HCT116 (cell line): ENCODE results near the gene THADA. TPM values are rescaled to one million over a fixed set of nuclear protein-coding genes. Genes with fewer than 3 reads are reported as not detected.

Experiments
- ATAC-seq: fragments of 200-7000 bp; cut with Tn5 transposase; 2 replicates; pipeline ENCODE4 v1.9.1; 2020; ENCODE audit warnings: mild to moderate bottlenecking, moderate library complexity
- BruUV-seq: library from RNA; stranded (reverse); fragments of 400-500 nt; replicated peaks from 2 replicates; lab custom pipeline; 2021; lab: Mats Ljungman, UMichigan
- CTCF ChIA-PET: fragments of 300-600 bp; sonication (Branson Sonifier 250); formaldehyde crosslinking; loops from one replicate; lab custom pipeline; 2021; ENCODE audit warnings: antibody characterized with exemption; lab: Charles Lee
- POLR2A ChIA-PET: fragments of 300-600, 350-600 bp; sonication (Branson Sonifier 250); formaldehyde crosslinking; loops from one replicate; lab custom pipeline; 2021; ENCODE audit warnings: antibody characterized with exemption; lab: Charles Lee
- RAD21 ChIA-PET, 2 experiments: fragments of 300-600 bp; sonication (Branson Sonifier 250); formaldehyde crosslinking; loops; one replicate each; lab custom pipeline; 2023; ENCODE audit warnings: low total read pairs in 2 of 2; ENCODE audit not compliant: uncharacterized antibody in 2 of 2, unreplicated experiment in 2 of 2, low non-redundant PET in 1 of 2; lab: Charles Lee
- DNase-seq: peaks from one replicate; pipeline ENCODE4 v3.0.0-alpha.2; 2010; ENCODE audit warnings: low read depth, low spot score
- H2AFZ ChIP-seq: fragments of 200-600 bp; shearing (Covaris generic), sonication (generic); 2 replicates; pipeline ENCODE4 v1.6.1; 2017; ENCODE audit warnings: low read depth, mixed run types, mixed read lengths, antibody characterized with exemption, low read length; ENCODE audit not compliant: poor library complexity, severe bottlenecking
- H3K27ac ChIP-seq: 2 replicates; pipeline ENCODE4 v1.5.1; 2012; ENCODE audit warnings: low read depth, low read length
- H3K27me3 ChIP-seq: fragments of 200-600 bp; sonication (generic); 2 replicates; pipeline ENCODE4 v1.6.1; 2016; ENCODE audit warnings: mixed run types, low read length, mixed read lengths; ENCODE audit not compliant: insufficient read depth
- H3K36me3 ChIP-seq, 2 experiments: fragments of 200-500 bp in 1 of 2; fragments of 200-600 bp in 1 of 2; sonication (Bioruptor generic) in 1 of 2; sonication (generic) in 1 of 2; 2 replicates each; pipeline versions ENCODE4 v1.5.1 to v1.6.1; 2014 to 2016; ENCODE audit warnings: low read length in 2 of 2, inconsistent platforms in 1 of 2, mixed read lengths in 1 of 2, mixed run types in 1 of 2; ENCODE audit not compliant: insufficient read depth in 2 of 2, control insufficient read depth in 1 of 2
- H3K4me1 ChIP-seq, 2 experiments: fragments of 200-600 bp in 1 of 2; sonication (generic) in 1 of 2; 2 replicates each; pipeline versions ENCODE4 v1.5.1 to v1.6.1; 2012 to 2017; ENCODE audit warnings: low read length in 2 of 2, inconsistent platforms in 1 of 2, mild to moderate bottlenecking in 1 of 2, mixed read lengths in 1 of 2, mixed run types in 1 of 2, moderate library complexity in 1 of 2; ENCODE audit not compliant: insufficient read depth in 2 of 2, control insufficient read depth in 1 of 2
- H3K4me2 ChIP-seq: fragments of 200-600 bp; sonication (generic); 2 replicates; pipeline ENCODE4 v1.6.1; 2017; ENCODE audit warnings: mixed run types, low read length, mixed read lengths
- H3K4me3 ChIP-seq, 2 experiments: fragments of 200-600 bp in 1 of 2; sonication (generic) in 1 of 2; replicated peaks in 1 of 2; 2 replicates each; pipeline ENCODE4 v1.5.1; 2011 to 2016; ENCODE audit warnings: low read length in 2 of 2, control low read depth in 1 of 2, low read depth in 1 of 2, mild to moderate bottlenecking in 1 of 2, mixed read lengths in 1 of 2, mixed run types in 1 of 2
- H3K79me2 ChIP-seq: fragments of 200-600 bp; sonication (generic); 2 replicates; pipeline ENCODE4 v1.6.1; 2017; ENCODE audit warnings: mild to moderate bottlenecking, mixed run types, low read length, moderate library complexity, mixed read lengths; ENCODE audit not compliant: insufficient read depth
- H3K9ac ChIP-seq: fragments of 200-600 bp; sonication (generic); 2 replicates; pipeline ENCODE4 v1.6.1; 2016; ENCODE audit warnings: low read length, mixed read lengths
- H3K9me2 ChIP-seq: fragments of 200-600 bp; sonication (generic), shearing (Covaris generic); 2 replicates; pipeline ENCODE4 v1.6.1; 2017; ENCODE audit warnings: mixed run types, mild to moderate bottlenecking, moderate library complexity; ENCODE audit not compliant: insufficient read depth
- H3K9me3 ChIP-seq, 2 experiments: fragments of 200-500 bp in 1 of 2; fragments of 200-600 bp in 1 of 2; sonication (Bioruptor generic) in 1 of 2; sonication (generic) in 1 of 2; 2 replicates each; pipeline ENCODE4 v1.6.1; 2014 to 2017; ENCODE audit warnings: low read length in 2 of 2, mixed read lengths in 2 of 2, inconsistent platforms in 1 of 2, low read depth in 1 of 2, mild to moderate bottlenecking in 1 of 2, mixed run types in 1 of 2, moderate library complexity in 1 of 2; ENCODE audit not compliant: control insufficient read depth in 1 of 2, insufficient read depth in 1 of 2
- H4K20me1 ChIP-seq: fragments of 200-600 bp; sonication (generic), shearing (Covaris generic); 2 replicates; pipeline ENCODE4 v1.6.1; 2017; ENCODE audit warnings: mixed run types, mild to moderate bottlenecking, moderate library complexity; ENCODE audit not compliant: insufficient read depth
- CBX3 ChIP-seq: IDR thresholded peaks from 2 replicates; pipeline ENCODE4 v1.6.1; 2012; ENCODE audit warnings: low read depth
- JUND ChIP-seq: IDR thresholded peaks from 2 replicates; pipeline ENCODE4 v1.6.1; 2012
- POLR2A ChIP-seq: IDR thresholded peaks from 2 replicates; pipeline ENCODE4 v1.7.0; 2011; ENCODE audit warnings: borderline replicate concordance; ENCODE audit not compliant: insufficient read depth, insufficient read length; ENCODE audit errors: extremely low read depth
- POLR2AphosphoS5 ChIP-seq: IDR thresholded peaks from 2 replicates; pipeline ENCODE4 v1.6.1; 2011; ENCODE audit warnings: mild to moderate bottlenecking, low read depth, low read length, moderate library complexity
- YY1 ChIP-seq: IDR thresholded peaks from 2 replicates; pipeline ENCODE4 v1.6.1; 2011; ENCODE audit warnings: low read length, low read depth, moderate library complexity, mild to moderate bottlenecking; ENCODE audit not compliant: insufficient replicate concordance; ENCODE audit errors: extremely low read depth
- intact Hi-C: fragments of 100-400 bp; cut with micrococcal nuclease; formaldehyde crosslinking; loops from 2 replicates; pipeline ENCODE4 v1.10.0; 2022
- total RNA-seq: library from RNA; stranded (reverse); gene quantifications from one replicate; pipeline ENCODE4 v1.2.1, GENCODE V29; 2021; ENCODE audit not compliant: unreplicated experiment
- TF ChIP-seq, protein P1 (sequence below), 3 experiments: fragments of 200-600 bp in 1 of 3; sonication (generic) in 1 of 3; IDR thresholded peaks in 2 of 3; conservative IDR thresholded peaks in 1 of 3; 2 replicates each; pipeline ENCODE4 v1.5.1; 2012 to 2017; ENCODE audit warnings: low read depth in 2 of 3, low read length in 2 of 3, antibody characterized with exemption in 1 of 3, borderline replicate concordance in 1 of 3, control low read depth in 1 of 3, mild to moderate bottlenecking in 1 of 3, mixed read lengths in 1 of 3, mixed run types in 1 of 3, moderate library complexity in 1 of 3; ENCODE audit not compliant: insufficient read depth in 1 of 3

THADA gene
- total RNA-seq, 1 experiment from 2014 or later: 30.7 TPM

DNA sequence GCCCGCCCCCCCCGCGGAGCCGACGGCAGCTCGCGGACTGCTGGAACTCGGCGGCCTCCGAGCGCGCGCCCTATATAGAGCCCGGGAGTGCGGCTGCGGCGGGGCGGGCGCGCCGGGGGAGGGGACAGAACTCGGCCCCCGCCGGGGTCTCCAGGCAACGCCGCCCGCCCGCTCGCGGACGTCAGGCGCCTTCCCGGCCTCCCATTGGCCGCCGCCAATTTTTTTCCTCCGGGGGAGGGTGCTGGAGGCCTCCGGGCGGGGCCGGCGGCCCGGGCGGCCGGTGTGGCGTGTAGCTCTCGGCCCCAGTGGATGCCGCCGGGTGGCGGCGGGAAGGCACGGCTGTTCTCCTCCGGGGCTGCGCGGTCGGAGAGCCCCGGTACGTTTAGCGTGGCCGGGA lies 369.3 kb downstream of the THADA start, which contains the start of gene ZFP36L2:
Gene ZFP36L2, minus strand, starts transcription at position 49 of the 397 bp plus-strand sequence. CDS start 291 bp downstream, outside the sequence.
- H2AFZ ChIP-seq: no peak within 1 kb of the TSS

More for the DNA sequence above, 369.3 kb downstream of the THADA start, which contains the start of gene ZFP36L2:
- Histone ChIP-seq H3K9me3 (no peaks in the 10 kb centered on the region), H3K36me3 (peaks cover 12 to 19% of the 10 kb centered on the region in 2 experiments; a peak in 3 of 4 replicates), H3K9ac (peak within 1 kb of the TSS; percentile 96), H3K27me3 (no peaks in the 10 kb centered on the region), H3K27ac (peak within 1 kb of the TSS; percentile 96), H3K79me2 (peaks cover 41% of the 10 kb centered on the region), H3K4me2 (peak within 1 kb of the TSS; percentile 92), H3K9me2 (no peaks in the 10 kb centered on the region)
- ATAC-seq: peak; percentile 75
- POLR2A ChIA-PET: interaction anchor here (0.6 to 2.4 kb wide), 29 partner anchors 9 to 416 kb away, joined by 3 to 9 read pairs (median 3); no protein-coding TSS in a partner anchor
- no TSS peak for BruUV-seq
- RAD21 ChIA-PET: interaction anchor here (0.5 to 1.6 kb wide), 6 partner anchors 8 to 558 kb away, joined by 3 to 5 read pairs (median 3); no protein-coding TSS in a partner anchor
- TF ChIP-seq, protein P1, sequence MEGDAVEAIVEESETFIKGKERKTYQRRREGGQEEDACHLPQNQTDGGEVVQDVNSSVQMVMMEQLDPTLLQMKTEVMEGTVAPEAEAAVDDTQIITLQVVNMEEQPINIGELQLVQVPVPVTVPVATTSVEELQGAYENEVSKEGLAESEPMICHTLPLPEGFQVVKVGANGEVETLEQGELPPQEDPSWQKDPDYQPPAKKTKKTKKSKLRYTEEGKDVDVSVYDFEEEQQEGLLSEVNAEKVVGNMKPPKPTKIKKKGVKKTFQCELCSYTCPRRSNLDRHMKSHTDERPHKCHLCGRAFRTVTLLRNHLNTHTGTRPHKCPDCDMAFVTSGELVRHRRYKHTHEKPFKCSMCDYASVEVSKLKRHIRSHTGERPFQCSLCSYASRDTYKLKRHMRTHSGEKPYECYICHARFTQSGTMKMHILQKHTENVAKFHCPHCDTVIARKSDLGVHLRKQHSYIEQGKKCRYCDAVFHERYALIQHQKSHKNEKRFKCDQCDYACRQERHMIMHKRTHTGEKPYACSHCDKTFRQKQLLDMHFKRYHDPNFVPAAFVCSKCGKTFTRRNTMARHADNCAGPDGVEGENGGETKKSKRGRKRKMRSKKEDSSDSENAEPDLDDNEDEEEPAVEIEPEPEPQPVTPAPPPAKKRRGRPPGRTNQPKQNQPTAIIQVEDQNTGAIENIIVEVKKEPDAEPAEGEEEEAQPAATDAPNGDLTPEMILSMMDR (IDR thresholded peaks at IDR 0.05 in 2 of 3, conservative IDR thresholded peaks at IDR 0.05 in 1 of 3; ENCODE audit: borderline replicate concordance in 1 of 3, insufficient read depth in 1 of 3, low read depth in 2 of 3, low read length in 2 of 3): no peak
- TF ChIP-seq POLR2A (peak; percentile 66), CBX3 (no peak), JUND (no peak), POLR2AphosphoS5 (peak; percentile 97), YY1 (peak; percentile 64)
- TF ChIP-seq, all 23 proteins: peak for 3
- intact Hi-C loops: loop anchor here (2.0 to 5.0 kb wide), 4 partner anchors 49 to 368 kb away; no protein-coding TSS in a partner anchor
- H4K20me1 ChIP-seq: no peaks in the 10 kb centered on the region
- peak; percentile 86 for DNase-seq
- CTCF ChIA-PET: interaction anchor here (0.8 to 4.1 kb wide), 9 partner anchors 14 to 351 kb away, joined by 3 to 35 read pairs (median 5); no protein-coding TSS in a partner anchor
- peak within 1 kb of the TSS; percentile 84 to 88 for H3K4me3 ChIP-seq
- H3K4me1 ChIP-seq: peaks cover 43 to 47% of the 10 kb centered on the region in 2 experiments
